Measurements from ENCODE around the gene PRKCA.

DNA sequence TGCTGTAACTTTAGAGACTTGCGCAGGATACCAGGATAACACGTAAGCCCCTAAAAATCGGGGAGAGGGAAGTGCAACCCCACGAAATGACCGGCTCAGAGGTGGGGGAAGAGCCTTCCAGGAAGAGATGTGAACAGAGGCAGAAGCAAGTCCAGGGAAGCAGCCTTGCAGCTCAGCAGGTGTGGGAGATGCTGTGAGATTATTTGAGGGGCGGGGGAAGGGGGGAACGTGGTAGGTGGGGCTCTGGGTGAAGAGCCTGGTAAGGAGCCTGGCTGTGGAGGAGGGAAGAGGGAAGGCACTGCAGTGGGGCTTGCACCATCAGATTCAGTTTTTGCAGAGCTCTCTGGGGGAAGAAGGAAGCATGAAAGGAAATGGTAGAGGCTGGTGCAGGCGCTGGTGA is 437.1 kb downstream of the PRKCA start:
- TF ChIP-seq ZNF551 (CRISPR knock-in tag; IDR thresholded peaks at IDR 0.05) (no peak), EGR1 (conservative IDR thresholded peaks at IDR 0.05) (no peak), PTRF (tag; IDR thresholded peaks at IDR 0.05) (no peak), CHCHD3 (CRISPR knock-in tag; IDR thresholded peaks at IDR 0.05) (no peak)
- TF ChIP-seq, protein P1, sequence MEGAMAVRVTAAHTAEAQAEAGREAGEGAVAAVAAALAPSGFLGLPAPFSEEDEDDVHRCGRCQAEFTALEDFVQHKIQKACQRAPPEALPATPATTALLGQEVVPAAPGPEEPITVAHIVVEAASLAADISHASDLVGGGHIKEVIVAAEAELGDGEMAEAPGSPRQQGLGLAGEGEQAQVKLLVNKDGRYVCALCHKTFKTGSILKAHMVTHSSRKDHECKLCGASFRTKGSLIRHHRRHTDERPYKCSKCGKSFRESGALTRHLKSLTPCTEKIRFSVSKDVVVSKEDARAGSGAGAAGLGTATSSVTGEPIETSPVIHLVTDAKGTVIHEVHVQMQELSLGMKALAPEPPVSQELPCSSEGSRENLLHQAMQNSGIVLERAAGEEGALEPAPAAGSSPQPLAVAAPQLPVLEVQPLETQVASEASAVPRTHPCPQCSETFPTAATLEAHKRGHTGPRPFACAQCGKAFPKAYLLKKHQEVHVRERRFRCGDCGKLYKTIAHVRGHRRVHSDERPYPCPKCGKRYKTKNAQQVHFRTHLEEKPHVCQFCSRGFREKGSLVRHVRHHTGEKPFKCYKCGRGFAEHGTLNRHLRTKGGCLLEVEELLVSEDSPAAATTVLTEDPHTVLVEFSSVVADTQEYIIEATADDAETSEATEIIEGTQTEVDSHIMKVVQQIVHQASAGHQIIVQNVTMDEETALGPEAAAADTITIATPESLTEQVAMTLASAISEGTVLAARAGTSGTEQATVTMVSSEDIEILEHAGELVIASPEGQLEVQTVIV (CRISPR knock-in tag; IDR thresholded peaks at IDR 0.05; ENCODE audit: borderline replicate concordance): no peak

Data from K562 (cell line).